Stimulated activated CD8-positive, alpha-beta memory T cell treated with anti-CD3 and anti-CD28 coated beads, Interleukin-2, amount 100 ng/mL, for 1 hour (primary cell): Measurements from ENCODE around the gene TAS2R38.

Source experiments
- DNase-seq, 2 donors: peaks; one replicate each; pipeline ENCODE4 v3.0.0-alpha.2; 2020; ENCODE audit warnings: low read depth in 2 of 2

TAS2R38 gene

DNA sequence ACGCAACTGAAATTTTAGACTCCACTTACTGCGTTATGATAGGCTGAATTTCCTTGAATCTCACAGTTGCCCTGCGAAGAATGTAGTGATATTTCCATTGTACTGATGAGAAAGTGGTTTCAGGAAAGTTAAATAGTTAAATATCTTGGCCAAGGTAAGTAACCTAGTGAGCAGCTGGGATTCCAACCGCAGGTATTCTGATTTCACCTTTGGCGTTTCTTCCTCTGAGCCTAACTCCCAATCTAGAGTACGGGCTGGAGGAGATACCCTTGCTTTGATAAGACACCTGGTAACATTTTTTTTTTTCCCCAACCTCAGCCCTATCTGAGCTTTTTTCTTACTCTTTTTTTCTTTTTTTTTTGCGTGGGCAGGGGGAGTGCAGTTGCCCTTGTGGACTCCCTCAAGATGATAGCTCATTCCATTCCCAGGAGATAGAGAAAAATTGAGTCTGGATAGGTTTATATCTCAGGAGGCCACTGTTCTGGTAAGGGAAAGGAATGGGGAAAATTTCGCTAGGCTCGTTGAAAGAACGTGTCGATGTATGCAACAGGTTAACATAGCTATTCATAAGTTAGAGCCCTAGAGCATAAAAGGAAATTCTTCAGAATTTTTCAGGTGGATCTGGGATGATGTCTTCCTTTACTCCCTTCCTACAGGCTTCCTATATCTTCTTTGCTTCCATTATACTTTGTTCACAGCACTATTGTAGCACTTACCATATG lies 3.1 kb upstream of the TAS2R38 start:
- no peak for DNase-seq

DNA sequence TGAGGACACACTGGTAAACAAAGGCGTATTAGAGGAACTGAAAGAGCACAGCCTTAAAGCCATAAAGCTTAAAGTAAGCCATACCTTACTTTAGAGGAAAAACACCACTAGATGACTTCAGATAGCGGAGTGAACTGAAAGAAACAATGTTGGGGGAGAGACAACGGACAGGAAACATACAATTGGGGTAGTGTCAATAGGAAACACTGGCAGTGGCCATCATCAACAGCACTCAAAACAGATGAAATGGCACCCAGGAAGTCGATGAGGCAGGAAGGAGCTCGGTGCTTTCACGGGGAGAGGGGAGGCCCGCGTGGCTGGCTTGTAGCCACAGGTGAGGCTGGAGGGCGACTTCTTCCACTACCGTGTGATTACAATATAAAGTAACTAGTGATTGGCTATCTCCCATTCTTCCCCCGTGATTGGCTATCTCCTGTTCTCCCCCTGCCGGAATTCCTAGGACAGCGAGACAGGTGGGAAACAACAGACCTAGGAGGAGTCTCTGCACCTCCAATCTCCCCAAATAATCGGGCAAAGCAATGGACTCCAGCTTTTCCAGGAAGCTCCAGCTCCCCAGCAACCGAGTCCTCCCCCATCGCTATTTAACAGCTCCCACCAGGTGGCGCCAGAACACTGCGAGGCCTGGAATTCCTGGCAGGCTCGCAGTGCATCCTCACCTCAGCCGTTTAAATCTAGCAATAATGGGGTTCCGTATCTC lies 2.4 kb upstream of the TAS2R38 start:
- peak; percentile 27 to 42 for DNase-seq

DNA sequence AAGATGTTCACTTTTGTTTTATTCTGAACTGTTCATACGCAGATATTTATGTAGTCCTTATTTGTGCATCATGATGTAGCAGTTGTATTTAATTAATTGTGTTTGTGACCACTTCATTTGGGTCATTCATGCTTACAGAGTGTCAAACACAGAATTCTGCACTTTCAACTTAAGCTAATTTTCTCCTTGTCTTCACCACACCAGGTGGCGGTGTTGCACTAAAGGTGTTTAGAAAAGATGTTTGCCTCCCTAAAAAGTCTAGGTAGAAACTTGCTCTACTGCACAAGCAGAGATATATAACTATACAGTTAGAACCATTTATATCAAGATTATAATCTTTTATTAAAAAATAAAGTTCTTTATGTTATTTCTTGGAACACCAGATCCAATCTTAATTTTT lies 1.3 kb upstream of the TAS2R38 start:
- no peak for DNase-seq

DNA sequence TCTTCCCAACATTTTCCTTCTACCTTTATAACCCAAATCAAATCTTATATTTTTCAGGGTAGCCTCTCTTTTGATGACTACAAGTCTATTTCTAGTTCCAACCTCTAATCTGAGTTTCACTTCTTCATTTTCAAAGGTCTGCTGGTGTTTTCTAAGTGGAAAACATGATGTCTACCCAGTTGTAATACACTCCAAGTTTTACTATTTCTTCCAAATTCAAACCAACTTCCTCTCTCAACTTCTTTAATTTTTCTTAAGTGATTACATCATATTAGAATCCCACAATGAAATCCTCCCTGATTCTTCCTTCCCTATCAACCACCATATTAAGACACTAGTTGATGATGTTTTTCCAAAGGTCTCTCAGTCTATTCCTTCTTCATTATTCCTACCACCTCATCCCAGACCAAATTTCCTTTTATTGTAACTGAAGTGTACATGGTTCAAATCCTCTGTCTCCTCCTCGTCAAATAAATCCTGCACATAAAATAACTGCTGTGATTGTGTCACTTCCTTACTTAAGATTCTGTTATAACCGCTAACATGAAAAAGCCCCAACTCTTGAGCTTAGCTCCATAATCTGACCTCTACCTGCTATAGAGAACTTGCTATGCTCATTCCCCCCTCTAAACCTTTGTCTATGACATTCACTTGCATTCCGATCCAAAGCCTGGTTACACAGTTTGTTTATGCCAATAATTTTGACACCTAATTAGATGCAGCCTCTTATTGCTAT lies 12.7 kb downstream of the TAS2R38 start:
- DNase-seq = no peak

DNA sequence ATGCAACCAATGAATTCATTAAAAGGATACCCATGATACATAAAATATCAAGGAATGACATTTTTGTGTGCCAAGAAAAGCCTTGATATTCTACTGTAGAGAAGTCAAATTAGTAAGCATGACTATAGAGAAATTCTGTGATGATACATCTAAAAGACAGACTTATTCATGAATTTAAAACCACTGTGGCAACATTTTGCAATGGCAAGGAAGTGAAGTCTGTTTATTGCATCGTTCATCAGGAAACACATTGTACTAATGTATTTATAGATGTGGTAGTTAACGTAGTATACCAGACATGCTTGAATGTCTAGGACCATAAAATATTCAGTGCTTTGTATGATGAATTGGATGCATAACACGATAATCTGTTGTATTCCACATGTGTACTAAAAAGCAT lies 17.5 kb downstream of the TAS2R38 start:
- no peak for DNase-seq

DNA sequence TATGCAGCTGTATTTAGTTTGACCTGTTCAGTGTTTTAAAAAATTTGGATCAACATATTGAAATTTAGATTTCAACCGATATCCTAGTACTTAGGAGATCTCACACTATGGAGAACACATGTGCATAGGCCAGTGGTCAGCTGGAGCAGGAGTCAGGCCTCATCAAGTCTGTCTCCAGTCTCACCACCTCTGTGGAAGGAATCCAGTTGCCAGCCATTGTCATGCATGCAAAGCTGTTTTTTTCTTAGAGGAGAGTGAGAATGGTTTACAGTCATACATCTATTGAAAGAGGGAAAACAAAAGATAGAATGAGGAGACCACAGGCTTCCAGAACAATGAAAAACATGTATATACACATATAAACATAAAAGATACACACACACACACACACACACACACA lies 19.2 kb downstream of the TAS2R38 start:
- DNase-seq = no peak

DNA sequence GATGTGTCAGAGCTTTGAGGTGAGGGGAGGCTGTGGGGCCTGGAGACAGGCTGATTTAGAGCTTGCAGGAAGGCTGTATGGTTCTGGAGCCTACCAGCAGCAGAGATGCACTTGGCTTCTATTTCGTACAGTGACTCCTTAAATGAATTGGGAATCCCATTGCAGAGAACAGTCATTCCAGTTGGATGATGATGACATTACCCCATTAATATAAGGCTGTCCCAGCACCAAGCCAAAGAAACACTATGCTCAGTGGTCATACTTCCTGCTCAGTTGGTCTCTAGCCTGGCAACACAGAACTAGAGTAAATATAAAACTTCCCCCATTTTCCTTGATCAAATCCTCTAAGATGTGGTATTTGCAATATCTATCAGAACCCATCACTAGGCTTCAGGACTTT lies 21.1 kb downstream of the TAS2R38 start:
- no peak for DNase-seq

DNA sequence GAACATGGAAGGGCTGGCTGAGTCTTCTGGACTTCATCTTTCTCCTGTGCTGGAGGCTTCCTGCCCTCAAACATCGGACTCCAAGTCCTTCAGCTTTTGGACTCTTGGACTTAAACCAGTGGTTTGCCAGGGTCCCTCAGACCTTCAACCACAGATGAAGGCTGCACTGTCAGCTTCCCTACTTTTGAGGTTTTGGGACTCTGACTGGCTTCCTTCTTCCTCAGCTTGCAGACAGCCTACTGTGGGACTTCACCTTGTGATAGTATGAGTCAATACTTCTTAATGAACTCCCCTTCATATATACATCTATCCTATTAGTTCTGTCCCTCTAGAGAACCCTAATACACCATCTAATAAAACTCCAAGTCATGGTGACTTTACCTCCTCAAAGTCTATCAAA lies 22.8 kb downstream of the TAS2R38 start:
- DNase-seq = no peak

DNA sequence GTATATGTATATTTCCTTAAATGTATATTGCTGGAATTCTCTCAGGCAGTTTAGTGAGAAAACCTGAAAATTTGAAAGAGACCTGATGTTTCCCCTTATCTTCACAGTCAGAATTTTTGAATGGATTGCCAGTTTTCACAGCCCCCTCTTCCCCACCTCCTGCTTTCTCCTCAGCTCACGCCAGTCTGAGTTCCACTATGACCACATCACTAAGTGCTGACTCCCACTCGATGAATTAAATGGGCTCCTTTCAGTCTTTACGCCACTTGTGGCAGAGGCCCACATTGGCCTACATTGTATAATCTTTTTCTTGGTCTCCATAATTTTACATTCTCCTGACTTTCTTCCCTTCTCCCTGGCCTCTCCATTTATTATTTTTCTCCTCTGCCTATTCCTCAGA lies 23.7 kb downstream of the TAS2R38 start:
- no peak for DNase-seq

DNA sequence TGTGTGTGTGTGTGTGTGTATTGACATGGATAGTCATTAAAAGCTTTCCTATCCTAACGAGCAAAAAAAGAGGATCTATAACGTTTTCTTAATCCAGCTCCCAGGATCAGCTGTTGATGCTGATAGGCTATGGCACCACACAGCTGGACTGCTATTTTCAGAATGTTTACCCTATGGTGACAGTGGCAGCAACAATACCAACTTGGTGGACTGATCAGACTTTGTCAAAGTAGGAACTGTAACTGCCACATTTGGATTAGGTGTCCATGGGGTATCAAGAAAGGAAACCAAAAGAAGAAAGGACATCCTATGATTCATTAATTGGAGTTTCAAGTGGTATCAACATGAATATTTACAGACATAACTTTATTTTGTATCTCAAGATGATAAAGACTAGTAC lies 24.1 kb downstream of the TAS2R38 start:
- DNase-seq = no peak

DNA sequence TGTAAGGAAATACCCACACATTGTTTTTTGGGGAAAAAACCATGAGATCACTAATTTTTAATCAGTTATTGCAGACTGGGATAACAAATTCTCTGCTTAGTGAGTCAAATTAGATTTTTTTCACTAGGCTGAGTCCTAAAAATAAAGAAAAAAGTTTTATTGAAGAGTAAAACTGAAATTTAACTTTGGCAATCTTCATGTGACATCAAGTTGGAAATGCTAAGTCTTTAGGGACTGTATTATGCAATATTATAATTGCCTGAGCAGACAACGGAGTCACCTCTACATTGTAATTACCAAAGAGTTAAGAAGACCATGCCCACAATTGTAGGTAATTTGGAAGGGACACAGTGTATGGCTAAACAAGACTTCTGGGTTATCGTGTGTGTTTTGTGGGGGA lies 24.6 kb downstream of the TAS2R38 start:
- DNase-seq = no peak

DNA sequence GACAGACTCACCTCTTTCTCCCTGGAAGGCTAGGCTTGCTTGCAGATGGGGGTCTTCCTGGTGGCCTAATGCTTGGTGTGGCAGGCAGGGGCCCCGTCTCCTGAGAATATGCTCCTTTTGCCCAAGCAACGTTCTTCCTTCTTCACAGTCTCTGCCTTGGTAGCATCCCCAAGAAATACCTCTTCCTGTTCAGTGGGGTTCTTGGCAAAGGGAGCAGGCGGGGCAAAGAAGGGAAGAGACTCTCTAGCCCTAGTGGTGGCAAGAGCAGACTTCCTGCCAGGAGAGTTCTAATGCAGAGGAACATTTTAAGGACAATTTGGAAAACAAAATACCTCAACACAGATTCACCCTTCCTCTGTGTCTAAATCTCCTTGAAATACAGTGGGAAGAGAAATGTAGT lies 26.8 kb downstream of the TAS2R38 start, which contains the start of gene CLEC5A:
CLEC5A (minus strand) TSS at position 179 of the 400 bp plus-strand sequence. CDS start 682 bp downstream, outside the sequence.
- no peak for DNase-seq

DNA sequence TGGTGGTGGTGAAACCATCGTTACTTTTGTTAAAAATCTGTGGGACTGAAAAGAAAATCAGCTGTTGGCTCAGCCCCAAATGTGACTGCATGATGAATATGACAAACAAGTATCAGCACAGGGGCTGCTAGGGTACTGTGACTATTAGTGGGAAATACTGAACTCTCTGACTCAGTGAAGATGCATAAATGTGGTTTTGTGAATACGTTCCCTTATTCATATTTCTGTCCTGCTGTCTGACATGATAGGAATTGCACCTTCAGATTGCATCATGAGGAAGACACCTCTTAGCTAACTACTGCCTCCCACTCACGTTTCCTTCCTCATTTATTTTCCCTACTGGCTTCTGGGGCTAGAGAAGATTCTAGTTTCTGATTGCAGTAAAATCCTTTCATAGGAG lies 28.2 kb downstream of the TAS2R38 start:
- DNase-seq = no peak

DNA sequence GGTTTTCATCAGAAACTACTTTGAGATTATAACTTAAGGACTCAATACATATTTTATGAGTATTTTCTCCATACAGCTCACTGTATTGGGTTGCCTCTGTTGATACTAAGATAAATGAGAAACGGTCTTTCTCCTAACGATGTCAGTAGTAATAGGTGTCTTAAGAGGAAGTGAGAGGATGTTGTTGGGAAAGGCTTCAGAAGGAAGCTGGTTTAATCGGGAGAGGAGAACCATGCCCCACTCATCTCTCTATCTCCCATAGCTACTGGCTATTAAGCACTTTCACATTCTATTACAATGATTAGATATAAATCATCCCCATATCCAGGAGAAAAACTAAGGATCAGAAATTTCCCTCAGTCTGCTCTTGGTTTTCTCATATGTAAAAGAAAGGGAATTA lies 28.8 kb downstream of the TAS2R38 start:
- no peak for DNase-seq

DNA sequence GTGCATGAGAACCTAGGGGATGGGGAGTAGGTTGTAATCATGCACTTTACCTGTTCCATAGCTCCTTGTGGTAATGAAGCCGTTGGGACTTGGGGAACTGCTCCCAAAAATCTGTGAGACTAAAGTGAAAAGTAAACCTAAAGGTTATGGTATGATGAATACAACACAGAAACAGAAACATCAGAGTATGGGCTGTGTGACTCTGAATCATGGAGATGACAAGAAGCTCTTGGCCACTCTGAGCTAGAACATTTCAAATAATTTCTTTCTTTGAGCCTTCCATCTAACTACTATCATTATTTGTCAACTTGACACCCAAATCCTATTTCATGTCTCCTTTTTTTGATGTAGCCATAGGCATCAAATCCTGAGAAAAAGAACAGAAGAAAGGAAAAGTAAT lies 29.7 kb downstream of the TAS2R38 start:
- DNase-seq = no peak

DNA sequence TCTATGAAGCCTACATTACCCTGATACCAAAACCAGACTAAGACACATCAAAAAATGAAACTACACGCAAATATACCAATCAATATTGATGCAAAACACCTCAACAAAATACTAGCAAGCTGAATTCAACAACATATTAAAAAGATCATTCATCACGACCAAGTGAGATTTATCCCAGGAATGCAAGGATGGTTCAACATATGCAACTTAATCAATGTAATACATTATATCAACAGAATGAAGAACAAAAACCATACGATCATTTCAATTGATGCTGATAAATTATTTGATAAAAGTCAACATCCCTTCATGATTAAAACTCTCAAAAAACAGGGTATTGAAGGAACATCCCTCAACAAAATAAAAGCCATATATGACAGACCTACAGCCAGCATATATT lies 32.5 kb downstream of the TAS2R38 start:
- no peak for DNase-seq

DNA sequence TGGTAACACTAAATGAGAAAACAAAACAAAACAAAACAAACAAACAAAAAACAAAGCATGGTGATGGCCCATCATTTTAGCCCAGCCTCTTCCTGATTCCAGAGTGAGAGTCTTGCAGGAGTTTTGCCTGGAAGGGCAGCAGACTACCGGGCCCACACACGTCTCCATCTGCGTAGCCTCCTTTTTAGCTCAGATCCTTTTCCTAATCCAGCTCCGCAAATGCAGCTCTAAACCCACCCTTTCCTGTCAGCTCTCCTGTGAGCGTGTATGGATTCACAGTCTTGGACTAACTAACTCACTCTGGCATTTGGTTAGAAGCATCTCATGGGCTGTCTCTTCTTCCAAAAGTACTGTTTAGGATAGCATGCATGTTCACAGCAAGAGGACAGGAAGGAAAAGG lies 43.4 kb downstream of the TAS2R38 start:
- no peak for DNase-seq

DNA sequence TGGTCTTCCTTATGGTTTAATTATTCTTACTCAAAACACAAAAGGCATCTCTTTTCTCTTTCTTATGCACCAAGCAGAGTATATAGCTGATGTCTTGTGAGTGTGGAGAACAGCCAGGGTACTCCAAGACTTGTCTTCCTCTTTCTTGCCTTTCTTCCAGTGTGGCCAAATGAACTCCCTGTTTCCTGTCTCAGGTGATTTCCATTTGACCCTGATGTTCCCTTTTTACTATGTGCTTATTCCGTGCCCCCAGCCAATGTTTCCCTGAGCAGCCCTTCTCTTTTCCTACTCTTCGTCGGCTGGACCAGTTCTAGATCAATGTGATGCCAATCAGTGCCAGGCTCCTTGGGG lies 44.8 kb downstream of the TAS2R38 start:
- no peak for DNase-seq

DNA sequence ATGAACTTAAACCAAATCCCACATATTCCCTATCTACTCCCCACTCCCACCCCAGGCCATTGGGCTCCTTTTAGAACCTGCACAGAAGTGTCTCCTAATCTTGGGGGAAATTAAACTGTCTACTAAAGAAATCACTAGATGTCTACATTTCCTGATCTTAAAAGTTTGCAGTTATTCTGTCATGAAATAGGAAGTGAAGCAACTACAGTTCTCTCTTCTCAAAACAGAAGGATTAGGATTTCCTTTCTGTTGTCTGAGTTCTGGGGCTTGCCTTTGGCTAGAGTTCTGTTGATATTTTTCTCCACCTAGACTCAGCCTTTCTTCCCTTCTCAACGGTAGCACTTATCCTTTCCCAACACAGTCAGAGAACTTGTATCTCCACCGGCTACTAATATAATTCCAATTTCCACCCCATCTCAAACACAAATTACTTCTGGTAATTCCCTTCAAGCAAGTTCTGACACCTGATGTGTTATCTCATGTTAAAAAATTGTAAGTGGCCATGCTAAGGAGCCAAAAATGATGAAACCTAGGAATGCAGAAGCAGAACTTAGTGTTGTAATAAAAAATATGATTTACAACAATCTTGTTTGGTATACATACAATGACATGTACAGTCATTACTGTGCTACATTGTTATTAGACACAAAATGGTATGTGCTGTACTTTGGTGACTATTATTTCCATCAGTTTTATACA lies 45.3 kb downstream of the TAS2R38 start:
- no peak for DNase-seq
